ENCODE data around the gene MAST4.

- TF ChIP-seq CTCF (tag by site-specific recombination; IDR thresholded peaks at IDR 0.05) (peak; percentile 89), KLF8 (tag by site-specific recombination; IDR thresholded peaks at IDR 0.05) (no peak)
Measured at GRCh38 chr5:67209141-67209771, 613.1 kb downstream of the MAST4 start.
